Measurements from ENCODE around the gene RAD23A.

Gene RAD23A

DNA sequence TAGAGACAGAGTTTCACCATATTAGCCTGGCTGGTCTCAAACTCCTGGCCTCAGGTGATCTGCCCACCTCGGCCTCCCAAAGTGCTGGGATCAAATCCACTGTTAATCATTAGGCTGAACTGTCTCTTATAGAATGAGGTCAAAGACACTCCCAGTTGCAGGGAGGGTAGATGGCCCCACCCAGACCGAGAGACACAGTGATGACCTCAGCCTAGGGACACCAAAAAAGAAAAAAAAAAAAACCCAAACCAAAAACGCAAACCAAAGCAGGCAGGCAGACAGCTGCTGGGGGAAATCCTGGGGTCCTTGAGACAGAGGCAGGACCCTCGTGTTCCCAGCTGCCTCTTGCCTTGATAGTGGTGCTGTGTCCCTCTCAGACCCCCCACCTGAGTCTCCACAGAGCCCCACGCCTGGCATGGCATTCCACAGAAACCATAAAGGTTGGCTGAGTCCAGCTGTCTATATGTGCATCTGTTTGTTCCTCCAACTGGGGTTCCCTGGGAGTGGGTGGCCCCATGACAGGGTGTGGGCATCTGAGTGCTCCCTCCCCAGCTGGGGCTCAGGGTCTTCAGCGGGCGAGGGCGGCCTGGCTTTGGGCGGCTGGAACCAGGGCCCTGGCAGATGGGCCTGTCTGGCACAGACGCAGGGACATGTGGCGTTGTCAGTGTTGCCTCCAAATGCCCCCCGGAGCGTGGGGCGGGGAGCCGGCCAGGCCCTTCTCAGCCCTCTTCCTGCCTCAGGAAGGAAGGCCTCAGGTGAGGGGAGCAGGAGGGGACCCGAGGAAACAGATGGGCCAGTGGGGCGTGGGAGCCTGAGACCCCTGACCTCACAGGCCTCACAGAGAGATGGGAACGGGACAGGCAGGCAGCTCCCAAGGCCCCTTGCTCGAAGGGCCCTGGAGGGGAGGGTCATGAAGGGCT is 28.9 kb downstream of the RAD23A start (continued):
- TF ChIP-seq, protein P1, sequence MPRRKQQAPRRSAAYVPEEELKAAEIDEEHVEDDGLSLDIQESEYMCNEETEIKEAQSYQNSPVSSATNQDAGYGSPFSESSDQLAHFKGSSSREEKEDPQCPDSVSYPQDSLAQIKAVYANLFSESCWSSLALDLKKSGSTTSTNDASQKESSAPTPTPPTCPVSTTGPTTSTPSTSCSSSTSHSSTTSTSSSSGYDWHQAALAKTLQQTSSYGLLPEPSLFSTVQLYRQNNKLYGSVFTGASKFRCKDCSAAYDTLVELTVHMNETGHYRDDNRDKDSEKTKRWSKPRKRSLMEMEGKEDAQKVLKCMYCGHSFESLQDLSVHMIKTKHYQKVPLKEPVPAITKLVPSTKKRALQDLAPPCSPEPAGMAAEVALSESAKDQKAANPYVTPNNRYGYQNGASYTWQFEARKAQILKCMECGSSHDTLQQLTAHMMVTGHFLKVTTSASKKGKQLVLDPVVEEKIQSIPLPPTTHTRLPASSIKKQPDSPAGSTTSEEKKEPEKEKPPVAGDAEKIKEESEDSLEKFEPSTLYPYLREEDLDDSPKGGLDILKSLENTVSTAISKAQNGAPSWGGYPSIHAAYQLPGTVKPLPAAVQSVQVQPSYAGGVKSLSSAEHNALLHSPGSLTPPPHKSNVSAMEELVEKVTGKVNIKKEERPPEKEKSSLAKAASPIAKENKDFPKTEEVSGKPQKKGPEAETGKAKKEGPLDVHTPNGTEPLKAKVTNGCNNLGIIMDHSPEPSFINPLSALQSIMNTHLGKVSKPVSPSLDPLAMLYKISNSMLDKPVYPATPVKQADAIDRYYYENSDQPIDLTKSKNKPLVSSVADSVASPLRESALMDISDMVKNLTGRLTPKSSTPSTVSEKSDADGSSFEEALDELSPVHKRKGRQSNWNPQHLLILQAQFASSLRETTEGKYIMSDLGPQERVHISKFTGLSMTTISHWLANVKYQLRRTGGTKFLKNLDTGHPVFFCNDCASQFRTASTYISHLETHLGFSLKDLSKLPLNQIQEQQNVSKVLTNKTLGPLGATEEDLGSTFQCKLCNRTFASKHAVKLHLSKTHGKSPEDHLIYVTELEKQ (tag by site-specific recombination; IDR thresholded peaks at IDR 0.05; ENCODE audit: borderline replicate concordance) = no peak
- TF ChIP-seq, protein P2, sequence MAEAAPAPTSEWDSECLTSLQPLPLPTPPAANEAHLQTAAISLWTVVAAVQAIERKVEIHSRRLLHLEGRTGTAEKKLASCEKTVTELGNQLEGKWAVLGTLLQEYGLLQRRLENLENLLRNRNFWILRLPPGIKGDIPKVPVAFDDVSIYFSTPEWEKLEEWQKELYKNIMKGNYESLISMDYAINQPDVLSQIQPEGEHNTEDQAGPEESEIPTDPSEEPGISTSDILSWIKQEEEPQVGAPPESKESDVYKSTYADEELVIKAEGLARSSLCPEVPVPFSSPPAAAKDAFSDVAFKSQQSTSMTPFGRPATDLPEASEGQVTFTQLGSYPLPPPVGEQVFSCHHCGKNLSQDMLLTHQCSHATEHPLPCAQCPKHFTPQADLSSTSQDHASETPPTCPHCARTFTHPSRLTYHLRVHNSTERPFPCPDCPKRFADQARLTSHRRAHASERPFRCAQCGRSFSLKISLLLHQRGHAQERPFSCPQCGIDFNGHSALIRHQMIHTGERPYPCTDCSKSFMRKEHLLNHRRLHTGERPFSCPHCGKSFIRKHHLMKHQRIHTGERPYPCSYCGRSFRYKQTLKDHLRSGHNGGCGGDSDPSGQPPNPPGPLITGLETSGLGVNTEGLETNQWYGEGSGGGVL (tag by site-specific recombination; IDR thresholded peaks at IDR 0.05) = no peak
- no peak for TF ChIP-seq ZNF133 (tag by site-specific recombination; IDR thresholded peaks at IDR 0.05)
- no peak for TF ChIP-seq ZNF571 (tag by site-specific recombination; IDR thresholded peaks at IDR 0.05)
- TF ChIP-seq HOXC10 (CRISPR knock-in tag; IDR thresholded peaks at IDR 0.05) = no peak
- no peak for TF ChIP-seq ZNF626 (tag by site-specific recombination; IDR thresholded peaks at IDR 0.05)
- TF ChIP-seq ZNF426 (tag by site-specific recombination; IDR thresholded peaks at IDR 0.05) = no peak
- TF ChIP-seq, protein P3, sequence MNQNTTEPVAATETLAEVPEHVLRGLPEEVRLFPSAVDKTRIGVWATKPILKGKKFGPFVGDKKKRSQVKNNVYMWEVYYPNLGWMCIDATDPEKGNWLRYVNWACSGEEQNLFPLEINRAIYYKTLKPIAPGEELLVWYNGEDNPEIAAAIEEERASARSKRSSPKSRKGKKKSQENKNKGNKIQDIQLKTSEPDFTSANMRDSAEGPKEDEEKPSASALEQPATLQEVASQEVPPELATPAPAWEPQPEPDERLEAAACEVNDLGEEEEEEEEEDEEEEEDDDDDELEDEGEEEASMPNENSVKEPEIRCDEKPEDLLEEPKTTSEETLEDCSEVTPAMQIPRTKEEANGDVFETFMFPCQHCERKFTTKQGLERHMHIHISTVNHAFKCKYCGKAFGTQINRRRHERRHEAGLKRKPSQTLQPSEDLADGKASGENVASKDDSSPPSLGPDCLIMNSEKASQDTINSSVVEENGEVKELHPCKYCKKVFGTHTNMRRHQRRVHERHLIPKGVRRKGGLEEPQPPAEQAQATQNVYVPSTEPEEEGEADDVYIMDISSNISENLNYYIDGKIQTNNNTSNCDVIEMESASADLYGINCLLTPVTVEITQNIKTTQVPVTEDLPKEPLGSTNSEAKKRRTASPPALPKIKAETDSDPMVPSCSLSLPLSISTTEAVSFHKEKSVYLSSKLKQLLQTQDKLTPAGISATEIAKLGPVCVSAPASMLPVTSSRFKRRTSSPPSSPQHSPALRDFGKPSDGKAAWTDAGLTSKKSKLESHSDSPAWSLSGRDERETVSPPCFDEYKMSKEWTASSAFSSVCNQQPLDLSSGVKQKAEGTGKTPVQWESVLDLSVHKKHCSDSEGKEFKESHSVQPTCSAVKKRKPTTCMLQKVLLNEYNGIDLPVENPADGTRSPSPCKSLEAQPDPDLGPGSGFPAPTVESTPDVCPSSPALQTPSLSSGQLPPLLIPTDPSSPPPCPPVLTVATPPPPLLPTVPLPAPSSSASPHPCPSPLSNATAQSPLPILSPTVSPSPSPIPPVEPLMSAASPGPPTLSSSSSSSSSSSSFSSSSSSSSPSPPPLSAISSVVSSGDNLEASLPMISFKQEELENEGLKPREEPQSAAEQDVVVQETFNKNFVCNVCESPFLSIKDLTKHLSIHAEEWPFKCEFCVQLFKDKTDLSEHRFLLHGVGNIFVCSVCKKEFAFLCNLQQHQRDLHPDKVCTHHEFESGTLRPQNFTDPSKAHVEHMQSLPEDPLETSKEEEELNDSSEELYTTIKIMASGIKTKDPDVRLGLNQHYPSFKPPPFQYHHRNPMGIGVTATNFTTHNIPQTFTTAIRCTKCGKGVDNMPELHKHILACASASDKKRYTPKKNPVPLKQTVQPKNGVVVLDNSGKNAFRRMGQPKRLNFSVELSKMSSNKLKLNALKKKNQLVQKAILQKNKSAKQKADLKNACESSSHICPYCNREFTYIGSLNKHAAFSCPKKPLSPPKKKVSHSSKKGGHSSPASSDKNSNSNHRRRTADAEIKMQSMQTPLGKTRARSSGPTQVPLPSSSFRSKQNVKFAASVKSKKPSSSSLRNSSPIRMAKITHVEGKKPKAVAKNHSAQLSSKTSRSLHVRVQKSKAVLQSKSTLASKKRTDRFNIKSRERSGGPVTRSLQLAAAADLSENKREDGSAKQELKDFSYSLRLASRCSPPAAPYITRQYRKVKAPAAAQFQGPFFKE (tag by site-specific recombination; IDR thresholded peaks at IDR 0.05; ENCODE audit: borderline replicate concordance) = no peak

DNA sequence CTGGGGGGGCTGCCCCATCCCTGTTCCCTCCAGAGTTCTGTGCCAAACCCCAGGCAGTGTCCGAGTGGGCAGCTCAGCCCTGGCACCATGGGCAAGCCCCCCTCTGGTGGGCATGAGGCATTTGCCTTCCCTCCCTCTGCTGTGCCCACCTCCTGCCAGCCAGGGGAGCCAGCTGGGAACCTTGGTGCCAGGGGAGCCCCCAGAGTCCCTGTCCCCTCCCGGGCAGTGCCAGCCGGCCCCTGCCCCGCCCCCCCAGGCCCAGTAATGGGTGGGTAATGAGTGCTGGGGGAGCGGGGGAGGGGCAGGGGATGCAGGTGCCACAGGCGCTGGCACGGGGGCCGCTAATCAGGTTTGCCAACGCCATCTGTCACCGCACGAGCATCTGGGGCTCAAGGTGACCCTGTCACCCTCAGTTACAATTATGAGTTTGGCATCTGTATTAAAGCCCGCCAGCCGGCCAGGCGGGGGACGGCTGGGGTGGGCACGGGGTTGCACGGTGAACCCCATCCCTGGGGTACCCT is 29.6 kb downstream of the RAD23A start:
- Histone ChIP-seq H3K4me1 (ENCODE audit: control insufficient read depth, insufficient read depth, low read length) (no peaks in the 10 kb centered on the region), H3K36me3 (ENCODE audit: control insufficient read depth in 2 of 2, insufficient read depth in 1 of 2, low read length in 2 of 2) (no peaks in the 10 kb centered on the region), H3K27ac (ENCODE audit: extremely low read depth, low read depth, low read length) (no peak overlapping the region), H3K4me3 (ENCODE audit: low read depth, low read length) (no peak overlapping the region), H3K9me3 (ENCODE audit: control insufficient read depth, insufficient read depth, low read depth, low read length) (no peaks in the 10 kb centered on the region)
- TF ChIP-seq, protein P4, sequence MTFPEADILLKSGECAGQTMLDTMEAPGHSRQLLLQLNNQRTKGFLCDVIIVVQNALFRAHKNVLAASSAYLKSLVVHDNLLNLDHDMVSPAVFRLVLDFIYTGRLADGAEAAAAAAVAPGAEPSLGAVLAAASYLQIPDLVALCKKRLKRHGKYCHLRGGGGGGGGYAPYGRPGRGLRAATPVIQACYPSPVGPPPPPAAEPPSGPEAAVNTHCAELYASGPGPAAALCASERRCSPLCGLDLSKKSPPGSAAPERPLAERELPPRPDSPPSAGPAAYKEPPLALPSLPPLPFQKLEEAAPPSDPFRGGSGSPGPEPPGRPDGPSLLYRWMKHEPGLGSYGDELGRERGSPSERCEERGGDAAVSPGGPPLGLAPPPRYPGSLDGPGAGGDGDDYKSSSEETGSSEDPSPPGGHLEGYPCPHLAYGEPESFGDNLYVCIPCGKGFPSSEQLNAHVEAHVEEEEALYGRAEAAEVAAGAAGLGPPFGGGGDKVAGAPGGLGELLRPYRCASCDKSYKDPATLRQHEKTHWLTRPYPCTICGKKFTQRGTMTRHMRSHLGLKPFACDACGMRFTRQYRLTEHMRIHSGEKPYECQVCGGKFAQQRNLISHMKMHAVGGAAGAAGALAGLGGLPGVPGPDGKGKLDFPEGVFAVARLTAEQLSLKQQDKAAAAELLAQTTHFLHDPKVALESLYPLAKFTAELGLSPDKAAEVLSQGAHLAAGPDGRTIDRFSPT (tag by site-specific recombination; IDR thresholded peaks at IDR 0.05) = peak; percentile 52; the same call in 1 of the 2 replicates
- TF ChIP-seq, protein P5, sequence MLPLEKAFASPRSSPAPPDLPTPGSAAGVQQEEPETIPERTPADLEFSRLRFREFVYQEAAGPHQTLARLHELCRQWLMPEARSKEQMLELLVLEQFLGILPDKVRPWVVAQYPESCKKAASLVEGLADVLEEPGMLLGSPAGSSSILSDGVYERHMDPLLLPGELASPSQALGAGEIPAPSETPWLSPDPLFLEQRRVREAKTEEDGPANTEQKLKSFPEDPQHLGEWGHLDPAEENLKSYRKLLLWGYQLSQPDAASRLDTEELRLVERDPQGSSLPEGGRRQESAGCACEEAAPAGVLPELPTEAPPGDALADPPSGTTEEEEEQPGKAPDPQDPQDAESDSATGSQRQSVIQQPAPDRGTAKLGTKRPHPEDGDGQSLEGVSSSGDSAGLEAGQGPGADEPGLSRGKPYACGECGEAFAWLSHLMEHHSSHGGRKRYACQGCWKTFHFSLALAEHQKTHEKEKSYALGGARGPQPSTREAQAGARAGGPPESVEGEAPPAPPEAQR (tag by site-specific recombination; IDR thresholded peaks at IDR 0.05) = no peak
- no peak for TF ChIP-seq ZNF132 (tag by site-specific recombination; IDR thresholded peaks at IDR 0.05; ENCODE audit: borderline replicate concordance)
- ChIA-PET POLR2A (interaction anchor here (0.6 to 1.1 kb wide), 3 partner anchors 10 to 177 kb away, joined by 3 to 4 read pairs (median 3); no protein-coding TSS in a partner anchor), CTCF (interaction anchor here (1.6 to 13.3 kb wide), 5 partner anchors 10 to 118 kb away, joined by 9 to 274 read pairs (median 71); no protein-coding TSS in a partner anchor)

Measured in HEK293 (cell line).